Suprapubic skin (tissue), 4 donors: ENCODE data around the gene MYO1A. TPM values are rescaled to one million over a fixed set of nuclear protein-coding genes. Genes with fewer than 3 reads are reported as not detected.

Source experiments
- DNase-seq, 2 donors: peaks; one replicate each; pipeline ENCODE4 v3.0.0-alpha.2; 2019; ENCODE audit warnings: low spot score in 2 of 2
- H3K27ac ChIP-seq: fragments of 200-600 bp; sonication (generic); one replicate; pipeline ENCODE4 v1.5.1; 2019
- H3K27me3 ChIP-seq: fragments of 200-600 bp; sonication (generic); one replicate; pipeline ENCODE4 v1.5.1; 2019
- H3K36me3 ChIP-seq: fragments of 200-600 bp; sonication (generic); one replicate; pipeline ENCODE4 v1.5.1; 2019
- H3K4me1 ChIP-seq: fragments of 200-600 bp; sonication (generic); one replicate; pipeline ENCODE4 v1.5.1; 2019
- H3K4me3 ChIP-seq: fragments of 200-600 bp; sonication (generic); one replicate; pipeline ENCODE4 v1.5.1; 2019; ENCODE audit warnings: mild to moderate bottlenecking
- H3K9me3 ChIP-seq: fragments of 200-600 bp; sonication (generic); one replicate; pipeline ENCODE4 v1.5.1; 2019
- CTCF ChIP-seq, 2 donors: fragments of 200-600 bp in 1 of 2; fragments of 450-650 bp in 1 of 2; sonication (generic) in 1 of 2; IDR thresholded peaks; one replicate each; pipeline ENCODE4 v1.5.1; 2016 to 2019; ENCODE audit warnings: antibody characterized with exemption in 2 of 2, mild to moderate bottlenecking in 1 of 2, moderate library complexity in 1 of 2
- EP300 ChIP-seq: sonication (generic); formaldehyde crosslinking; IDR thresholded peaks from one replicate; pipeline ENCODE4 v1.6.1; 2017; ENCODE audit warnings: antibody characterized with exemption
- POLR2A ChIP-seq, 2 donors: fragments of 450-650 bp; IDR thresholded peaks; one replicate each; pipeline ENCODE4 v1.6.1; 2017; ENCODE audit warnings: antibody characterized with exemption in 2 of 2, mild to moderate bottlenecking in 2 of 2, moderate library complexity in 2 of 2
- POLR2AphosphoS5 ChIP-seq, 3 donors: sonication (generic); formaldehyde crosslinking; IDR thresholded peaks; one replicate each; pipeline ENCODE4 v1.6.1; 2017; ENCODE audit warnings: antibody characterized with exemption in 3 of 3
- WGBS: methylation state at CpG from one replicate; pipeline ENCODE4 v1.1.5; 2018; 5-methylcytosine and 5-hydroxymethylcytosine counted together
- total RNA-seq, 4 donors: library from RNA; depleted of rRNA; stranded (reverse); fragments of >200 nt; gene quantifications; one replicate each; pipeline ENCODE4 v1.1.0, GENCODE V29; 2016

Gene MYO1A
- total RNA-seq, 4 donors from 2014 or later = 0.16 to 2.3 (median 0.58) TPM

DNA sequence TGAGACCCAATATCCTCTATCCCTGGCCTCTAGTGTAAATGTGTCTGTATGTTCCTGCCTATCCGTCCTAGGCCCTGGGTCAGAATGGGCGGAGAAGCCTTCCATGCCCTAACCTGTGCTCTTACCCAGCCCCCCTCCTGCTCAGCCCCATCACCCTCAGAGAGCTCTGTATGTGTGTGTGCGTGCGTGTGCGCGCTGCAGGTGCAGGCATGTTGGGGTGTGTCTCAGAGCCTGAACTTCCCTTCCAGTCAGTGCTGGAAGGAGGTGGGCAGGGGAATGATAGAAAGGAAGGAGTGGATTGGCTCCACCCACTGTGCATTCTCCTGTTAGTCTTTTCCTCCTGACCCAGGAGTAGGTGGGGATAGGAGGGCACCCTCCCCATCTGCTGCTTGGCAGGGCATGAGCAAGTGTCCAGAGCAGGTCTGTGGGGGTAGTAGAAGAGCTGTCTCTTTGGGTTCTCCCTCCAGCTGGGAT is 46.2 kb upstream of the MYO1A start:
- Histone ChIP-seq H3K4me3 (no peak overlapping the region), H3K36me3 (peaks cover 85% of the 10 kb centered on the region), H3K9me3 (no peaks in the 10 kb centered on the region), H3K27me3 (no peaks in the 10 kb centered on the region), H3K4me1 (peaks cover 88% of the 10 kb centered on the region), H3K27ac (peak overlapping the region; percentile 86)
- WGBS = 53% methylated on average over 6 of the region's 6 CpGs
- peak in 1 of 2 donors; percentile 68 for DNase-seq
- no peak for TF ChIP-seq EP300
- peak in 2 of 3 donors; percentile 45 to 84 for TF ChIP-seq POLR2AphosphoS5 (IDR thresholded peaks at IDR 0.05)

DNA sequence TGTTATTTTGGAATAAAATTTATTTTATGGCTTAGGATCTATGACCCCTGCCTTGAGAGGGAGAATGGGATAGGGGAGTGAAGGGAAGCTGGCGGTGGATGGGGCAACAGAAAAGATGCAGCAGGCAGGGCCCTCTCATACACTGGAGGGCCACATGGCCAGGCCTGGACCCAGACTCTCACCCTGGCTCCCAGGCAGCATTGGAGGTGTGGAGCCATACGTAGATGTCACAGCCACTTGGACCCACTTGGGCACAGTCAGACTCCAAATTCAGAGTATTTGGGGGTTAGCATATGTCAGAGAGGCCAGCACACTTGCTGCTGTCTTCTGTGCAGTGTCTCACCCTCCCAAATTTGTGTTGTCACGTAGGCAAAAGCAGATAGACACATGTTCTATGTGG is 45.5 kb upstream of the MYO1A start:
- Histone ChIP-seq H3K27me3 (no peaks in the 10 kb centered on the region), H3K4me3 (no peak overlapping the region), H3K9me3 (no peaks in the 10 kb centered on the region), H3K36me3 (peaks cover 87% of the 10 kb centered on the region), H3K4me1 (peaks cover 91% of the 10 kb centered on the region), H3K27ac (peak overlapping the region; percentile 86)
- TF ChIP-seq POLR2AphosphoS5 (IDR thresholded peaks at IDR 0.05) (no peak), CTCF (IDR thresholded peaks at IDR 0.05) (no peak), POLR2A (IDR thresholded peaks at IDR 0.05) (no peak), EP300 (no peak)
- no peak for DNase-seq
- 54% methylated on average over 3 of the region's 3 CpGs for WGBS

DNA sequence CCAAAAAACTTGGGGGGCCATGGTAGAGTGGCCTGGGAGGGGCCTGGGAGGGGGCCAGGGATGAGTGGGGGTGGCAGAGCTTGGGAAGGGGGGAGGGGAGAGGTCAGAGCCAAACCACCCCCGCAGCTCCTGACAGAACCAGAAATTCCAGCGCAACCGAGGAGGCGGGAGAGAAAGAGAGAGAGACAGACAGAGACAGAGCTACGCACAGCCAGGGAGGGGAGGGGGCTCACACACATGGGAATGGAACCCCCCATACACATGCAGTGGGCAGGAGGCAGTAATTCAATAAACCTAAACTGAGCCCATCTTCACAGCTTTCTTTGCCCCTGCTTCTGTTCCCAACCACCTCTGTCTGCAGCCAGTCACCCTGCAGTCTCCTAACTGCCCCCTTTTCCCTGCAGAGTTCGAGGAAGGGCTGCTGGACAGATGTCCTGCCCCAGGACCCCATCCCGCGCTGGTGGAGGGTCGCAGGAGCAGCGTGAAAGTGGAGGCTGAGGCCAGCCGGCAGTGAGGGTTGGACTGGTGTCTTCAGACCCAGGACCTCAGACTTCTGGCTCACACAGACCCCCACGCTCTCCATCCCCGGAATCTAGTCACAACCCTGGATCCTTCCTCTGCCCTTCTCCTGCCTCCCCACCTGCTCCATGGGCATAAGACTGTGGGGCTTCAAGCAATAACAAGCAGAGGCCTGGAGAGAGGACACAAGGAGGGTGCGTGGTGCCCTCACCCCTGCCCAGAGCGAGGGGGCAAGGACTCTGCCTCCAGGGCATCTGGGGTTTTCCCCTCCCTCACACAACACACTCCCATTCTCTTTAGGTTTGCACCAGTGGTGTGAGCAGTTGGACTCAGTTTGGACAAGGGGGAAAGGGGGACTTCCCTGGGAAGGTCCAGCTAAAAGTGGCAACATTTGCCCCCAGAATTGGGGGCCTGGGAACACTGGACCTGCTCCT is 44.6 kb upstream of the MYO1A start:
- TF ChIP-seq POLR2A (IDR thresholded peaks at IDR 0.05) = no peak
- TF ChIP-seq POLR2AphosphoS5 (IDR thresholded peaks at IDR 0.05) = no peak
- TF ChIP-seq CTCF (IDR thresholded peaks at IDR 0.05) = no peak
- Histone ChIP-seq H3K36me3 (peaks cover 80% of the 10 kb centered on the region), H3K4me1 (peaks cover 92% of the 10 kb centered on the region), H3K27ac (peak overlapping the region; percentile 86), H3K4me3 (peak overlapping the region; percentile 7), H3K27me3 (no peaks in the 10 kb centered on the region), H3K9me3 (no peaks in the 10 kb centered on the region)
- WGBS = 28% methylated on average over 13 of the region's 15 CpGs
- DNase-seq = peak in 1 of 2 donors; percentile 60

DNA sequence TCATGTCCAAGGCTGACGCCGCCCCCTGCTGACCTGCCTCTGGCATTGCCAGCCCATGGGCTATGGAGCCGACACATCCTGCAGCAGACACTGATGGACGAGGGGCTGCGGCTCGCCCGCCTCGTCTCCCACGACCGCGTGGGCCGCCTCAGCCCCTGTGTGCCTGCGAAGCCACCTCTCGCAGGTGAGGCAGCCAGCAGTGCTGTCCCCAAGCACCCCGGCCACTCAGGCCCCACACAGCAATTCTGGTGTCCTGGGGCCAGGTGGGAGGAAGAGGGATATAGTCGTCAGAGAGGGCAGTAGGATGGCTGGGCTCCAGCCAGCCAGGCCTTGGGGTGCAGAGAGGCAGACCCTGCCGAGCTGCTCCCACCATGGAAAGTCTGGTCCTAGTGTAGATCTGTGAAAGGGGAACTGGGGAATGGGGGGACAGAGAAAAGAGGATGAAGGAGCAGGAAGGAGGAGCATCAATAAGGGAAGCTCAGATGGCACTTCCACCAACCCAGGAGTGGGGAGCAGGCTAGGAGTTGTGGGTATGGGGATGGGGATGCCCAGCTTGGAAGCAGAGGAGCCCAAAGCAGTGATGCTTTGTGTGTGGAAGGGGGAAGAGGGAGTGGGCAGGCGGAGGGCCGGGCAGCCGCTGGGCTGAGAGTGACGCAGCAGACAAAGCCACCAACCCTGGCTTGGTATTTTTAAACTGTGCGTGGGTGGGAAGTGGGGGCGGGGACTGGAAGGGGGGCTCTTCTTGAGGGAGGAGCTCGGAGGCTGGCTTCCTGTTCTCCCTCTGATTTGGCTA is 43.7 kb upstream of the MYO1A start:
- Histone ChIP-seq H3K4me3 (no peak overlapping the region), H3K36me3 (peaks cover 71% of the 10 kb centered on the region), H3K9me3 (no peaks in the 10 kb centered on the region), H3K4me1 (peaks cover 83% of the 10 kb centered on the region), H3K27me3 (no peaks in the 10 kb centered on the region), H3K27ac (peak overlapping the region; percentile 86)
- WGBS = 40% methylated on average over 22 of the region's 24 CpGs
- TF ChIP-seq CTCF (IDR thresholded peaks at IDR 0.05) (peak in 1 of 2 donors; percentile 38), POLR2A (IDR thresholded peaks at IDR 0.05) (no peak), POLR2AphosphoS5 (IDR thresholded peaks at IDR 0.05) (no peak)
- peak; percentile 83 to 90 for DNase-seq

- no peaks in the 10 kb centered on the region for H3K9me3 ChIP-seq
- no peak overlapping the region for H3K4me3 ChIP-seq
- peaks cover 81% of the 10 kb centered on the region for H3K4me1 ChIP-seq
- peak overlapping the region; percentile 86 for H3K27ac ChIP-seq
- peaks cover 64% of the 10 kb centered on the region for H3K36me3 ChIP-seq
- DNase-seq = peak; percentile 57 to 58
- no peaks in the 10 kb centered on the region for H3K27me3 ChIP-seq
- TF ChIP-seq POLR2A (IDR thresholded peaks at IDR 0.05) (no peak), CTCF (IDR thresholded peaks at IDR 0.05) (no peak), POLR2AphosphoS5 (IDR thresholded peaks at IDR 0.05) (no peak), EP300 (no peak)
- 44% methylated on average over 2 of the region's 4 CpGs for WGBS
Observed at GRCh38 chr12:57092876-57093414, 43.0 kb upstream of the MYO1A start.
